Stimulated activated CD4-positive, alpha-beta T cell treated with anti-CD3 and anti-CD28 coated beads, Interleukin-12 subunit alpha, Interleukin-12 subunit beta, amount 100 ng/mL, for 48 hours (primary cell): Measurements from ENCODE around the gene OR2T11.
"Not testable (repeated sequence)": the region's sequence is repeated elsewhere in the genome, so short reads cannot be mapped to it uniquely, and the experiment has no call there.

ENCODE experiments used
- DNase-seq, 3 donors: peaks; one replicate each; pipeline ENCODE4 v3.0.0-alpha.2; 2020; ENCODE audit warnings: low read depth in 2 of 3, low spot score in 1 of 3

The OR2T11 gene

DNA sequence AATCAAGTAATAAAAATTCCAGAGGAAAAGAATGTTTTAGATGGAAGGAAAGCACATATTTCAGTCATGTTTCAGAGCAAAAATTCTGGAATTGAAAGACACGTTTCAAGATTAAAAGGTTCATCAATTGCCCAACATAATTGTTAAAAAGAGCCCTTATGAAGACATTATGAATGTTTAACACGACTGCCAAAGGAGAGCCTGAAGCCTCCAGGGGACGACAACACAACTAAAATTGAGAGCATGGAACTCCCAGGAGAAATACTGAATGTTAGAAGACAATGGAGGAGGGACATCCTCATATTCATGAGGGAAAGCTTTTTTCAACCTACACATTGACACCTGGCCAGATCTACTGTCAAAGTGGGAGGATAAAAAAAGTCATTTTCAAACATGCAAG is 16.0 kb downstream of the OR2T11 start:
- peak; percentile 29 to 56 (median 47) for DNase-seq

DNA sequence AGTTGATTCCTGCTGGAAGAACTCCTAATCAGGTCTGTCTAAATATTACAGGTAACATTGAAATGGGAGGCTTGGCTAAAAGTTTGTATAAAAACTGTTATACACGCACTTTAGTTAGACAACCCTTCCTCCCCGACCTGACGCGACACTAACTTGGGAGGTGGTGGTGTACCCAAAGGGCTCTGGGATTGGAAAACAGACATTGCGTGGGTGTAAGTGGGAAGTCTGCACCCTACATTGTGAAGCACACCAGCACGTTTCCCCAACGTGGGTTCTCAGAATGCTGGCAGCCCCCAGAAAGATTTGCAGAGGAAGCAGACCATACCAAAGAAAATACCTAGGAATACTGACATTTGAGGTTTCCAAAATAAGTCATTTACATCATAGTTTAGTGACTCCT is 16.8 kb downstream of the OR2T11 start:
- no peak for DNase-seq

GRCh38 chr1:248613742-248614141 is 21.1 kb downstream of the OR2T11 start:
- DNase-seq, result no peak

DNA sequence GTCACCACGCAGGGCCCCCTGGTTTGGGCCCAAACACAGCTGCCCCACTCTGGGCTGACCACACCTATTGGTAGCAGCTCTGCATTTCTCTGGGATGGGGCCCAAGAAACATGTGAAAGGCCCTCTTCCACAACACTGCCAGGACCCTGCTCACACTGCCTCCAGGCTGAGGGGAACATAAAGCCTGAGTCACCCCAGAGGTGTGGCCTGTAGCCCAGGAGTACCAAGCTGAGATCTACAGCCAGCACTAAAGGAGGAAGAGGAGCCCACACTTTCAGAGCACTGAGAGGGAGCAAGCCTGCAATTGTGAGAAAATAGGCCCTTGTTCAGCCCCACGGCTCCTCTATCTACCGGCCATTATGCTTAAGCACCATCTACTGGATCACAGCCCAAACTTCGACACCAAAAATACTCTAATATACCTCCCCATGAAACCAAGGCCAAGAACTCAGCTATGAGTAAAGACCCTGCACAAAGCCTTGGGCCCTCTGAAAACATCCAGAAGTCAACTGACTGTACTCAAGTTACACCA is 22.9 kb downstream of the OR2T11 start:
- DNase-seq, result peak in 1 of 3 donors; percentile 14

- no peak for DNase-seq
Observed at GRCh38 chr1:248610301-248610700, 24.6 kb downstream of the OR2T11 start.

GRCh38 chr1:248599396-248599795 is 35.5 kb downstream of the OR2T11 start:
- no peak for DNase-seq

GRCh38 chr1:248597589-248597988 is 37.3 kb downstream of the OR2T11 start, which contains the start of gene OR2T10:
Gene OR2T10 (minus strand): TSS chr1:248597700. CDS start chr1:248593768, 3,932 bp downstream.
- DNase-seq, result no peak

DNA sequence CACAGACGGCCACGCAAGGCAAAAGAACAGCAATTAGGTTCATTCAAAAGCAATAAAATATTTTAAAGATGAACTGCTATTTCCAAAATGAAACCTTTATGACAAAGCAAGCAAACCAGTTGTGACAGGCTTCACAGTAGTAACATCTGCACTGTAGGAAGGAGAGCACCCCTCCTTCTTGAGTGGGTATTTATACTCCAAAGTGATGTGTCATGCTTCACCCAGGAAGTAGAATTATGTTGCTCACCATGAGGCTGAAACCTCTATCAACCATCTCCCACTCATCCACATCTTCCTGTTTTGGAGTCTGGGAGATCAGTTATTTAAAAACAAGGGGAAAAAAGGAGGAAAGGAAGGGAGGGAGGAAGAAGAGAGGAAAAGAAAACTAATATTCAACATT is 38.3 kb downstream of the OR2T11 start:
- DNase-seq, result no peak

DNA sequence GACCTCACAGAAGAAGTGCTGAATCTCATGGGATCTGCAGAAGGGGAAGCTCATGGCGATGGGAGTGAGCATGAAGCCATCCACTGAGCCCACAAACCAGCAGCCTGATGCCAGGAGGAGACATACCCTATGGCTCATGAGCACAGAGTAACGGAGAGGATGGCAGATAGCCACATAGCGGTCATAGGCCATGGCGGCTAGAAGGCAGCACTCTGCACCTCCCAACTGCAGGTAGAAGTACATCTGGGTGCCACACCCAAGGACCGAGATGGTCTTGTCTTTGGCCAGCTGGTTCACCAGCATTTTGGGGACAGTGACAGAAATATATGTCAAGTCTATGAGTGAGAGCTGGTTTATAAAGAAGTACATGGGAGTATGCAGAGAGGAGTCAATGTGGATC is 41.7 kb downstream of the OR2T11 start:
- DNase-seq, result no peak

DNA sequence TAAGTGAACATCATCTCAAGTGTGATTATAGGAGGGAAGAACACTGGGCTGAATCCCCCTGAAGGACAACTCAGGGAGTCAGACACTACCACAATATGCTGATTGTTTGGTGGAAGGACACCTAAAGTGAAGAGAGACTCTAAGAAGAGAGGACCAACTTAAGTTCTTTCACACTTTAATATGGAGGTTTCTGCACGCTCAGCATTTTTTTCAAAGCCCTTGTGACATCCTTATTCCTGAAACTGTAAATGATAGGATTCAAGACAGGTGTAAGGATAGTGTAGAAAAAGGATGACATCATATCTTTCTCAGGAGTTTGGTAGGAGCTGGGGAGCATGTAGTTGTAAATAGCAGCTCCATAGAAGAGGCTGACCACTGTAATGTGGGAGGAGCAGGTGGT is 42.2 kb downstream of the OR2T11 start:
- no peak for DNase-seq

- DNase-seq, result no peak
Observed at GRCh38 chr1:248590055-248590454, 44.8 kb downstream of the OR2T11 start.

- DNase-seq, result no peak
Observed at GRCh38 chr1:248589334-248589733, 45.6 kb downstream of the OR2T11 start.

GRCh38 chr1:248585266-248585665 is 49.6 kb downstream of the OR2T11 start:
- no peak for DNase-seq

DNA sequence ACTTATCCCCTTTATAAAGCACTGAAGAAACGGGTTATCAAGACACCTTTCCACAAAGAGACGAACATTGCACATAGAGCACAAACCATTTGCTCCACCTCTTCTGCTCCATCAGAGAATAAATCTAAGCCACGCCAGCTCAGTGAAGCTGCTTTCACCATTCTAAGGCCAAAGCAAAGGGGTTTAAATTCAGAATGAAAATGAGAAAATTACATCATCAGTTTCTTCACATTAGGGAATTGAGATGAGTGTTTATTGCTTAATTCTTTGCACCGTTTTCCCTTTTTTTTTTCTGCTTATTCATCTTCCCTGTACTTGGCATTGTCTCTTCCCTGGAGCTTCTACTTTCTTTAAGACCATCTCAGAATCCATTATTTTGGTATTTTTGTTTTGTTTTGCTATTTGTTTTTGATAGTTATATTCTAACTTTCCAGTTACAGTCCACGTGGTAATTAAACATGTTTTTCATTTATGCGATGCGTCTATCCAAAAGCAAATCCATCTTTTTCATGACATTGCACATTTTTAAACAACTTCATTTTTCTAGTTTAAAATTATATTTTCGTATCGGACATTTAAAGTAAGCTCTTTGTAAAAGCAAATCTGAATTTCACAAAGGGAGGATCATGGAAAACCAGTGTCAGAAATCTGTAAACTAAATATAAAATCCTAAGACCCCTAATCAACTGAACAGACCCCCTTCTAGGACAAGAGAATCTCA is 58.5 kb downstream of the OR2T11 start:
- DNase-seq, result no peak

DNA sequence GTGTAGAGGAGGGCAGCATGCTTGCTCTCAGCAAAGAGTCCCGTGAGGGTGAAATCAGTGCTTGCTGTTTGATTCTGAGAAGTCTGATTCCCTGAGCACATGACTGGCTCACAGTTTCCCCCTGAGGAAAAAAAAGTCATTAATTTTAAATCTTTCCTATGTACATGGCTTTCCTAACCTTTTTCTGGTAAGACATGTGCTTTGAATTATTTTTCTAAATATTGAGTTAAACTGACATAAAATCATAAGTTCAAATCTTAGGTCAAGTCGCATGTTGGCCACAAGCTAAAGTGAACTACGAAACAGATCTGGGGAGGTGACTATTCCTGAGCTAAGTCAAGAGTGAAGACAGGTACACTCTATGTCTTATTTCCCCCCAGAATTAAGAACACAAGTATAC is 60.2 kb downstream of the OR2T11 start, which contains the start of gene OR2T34:
Gene OR2T34 (minus strand): TSS at position 101 of the 400 bp plus-strand sequence. CDS start 0 bp downstream, at position 101.
- DNase-seq, result not testable (repeated sequence)

DNA sequence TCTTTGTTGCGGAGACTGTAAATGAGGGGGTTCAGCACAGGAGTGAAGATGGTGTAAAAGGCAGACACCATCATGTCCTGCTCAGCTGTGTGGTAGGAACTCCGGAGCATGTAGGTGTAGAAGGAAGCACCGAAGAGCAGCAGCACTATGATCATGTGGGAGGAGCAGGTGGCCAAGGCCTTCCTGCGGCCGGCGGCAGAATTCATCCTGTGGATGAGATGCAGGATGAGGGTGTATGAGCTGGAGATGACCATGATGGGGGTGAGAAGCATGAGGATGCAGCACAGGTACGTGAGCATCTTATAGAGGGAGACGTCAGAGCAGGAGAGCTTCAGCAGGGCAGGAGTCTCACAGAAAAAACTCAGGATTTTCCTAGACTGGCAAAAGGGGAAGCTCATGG is 61.0 kb downstream of the OR2T11 start:
- DNase-seq, result not testable (repeated sequence)
